ENCODE results near the gene ATXN7.

ATXN7 gene

DNA sequence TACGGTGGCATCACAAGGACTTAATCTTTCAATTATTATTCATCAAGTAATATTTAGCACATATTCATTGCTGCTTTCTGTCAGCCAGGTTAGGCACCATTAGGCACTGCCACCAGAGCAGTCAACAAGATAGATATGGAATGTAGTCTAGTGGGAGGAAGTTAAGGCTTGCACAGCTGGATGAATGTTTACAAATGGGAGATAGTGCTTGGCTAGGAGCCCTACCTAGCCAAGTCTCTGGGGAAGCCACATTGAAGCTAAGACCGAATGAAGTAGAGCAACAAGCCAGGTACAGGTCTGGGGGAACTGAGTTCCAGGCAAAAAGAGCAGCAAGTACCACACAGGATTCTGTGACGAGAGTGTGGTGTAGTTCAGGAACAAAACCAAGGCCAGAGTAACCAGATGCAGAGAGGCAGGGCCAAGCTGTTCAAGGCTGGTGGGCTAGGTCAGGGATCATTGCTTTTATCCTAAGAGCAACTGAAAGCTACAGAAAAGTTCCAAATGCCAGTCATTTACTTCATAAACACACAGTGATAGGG is 82.0 kb downstream of the ATXN7 start:
- Histone ChIP-seq H3K4me1 (ENCODE audit: low read length) (0 out of 2 replicates have a peak, but pooled peaks cover 2% of the 10 kb centered on the region), H3K9ac (ENCODE audit: low read length) (no peak overlapping the region), H3K4me2 (ENCODE audit: low read depth, low read length) (no peak overlapping the region), H3K79me2 (ENCODE audit: low read length) (peaks cover 45% of the 10 kb centered on the region), H2AFZ (ENCODE audit: low read length) (no peak overlapping the region), H3F3A (ENCODE audit: insufficient read depth, low read length) (no peaks in the 10 kb centered on the region), H3K9me3 (replicated peaks; ENCODE audit: insufficient read depth, low read length) (no peaks in the 10 kb centered on the region), H4K20me1 (ENCODE audit: insufficient read depth, low read length) (no peaks in the 10 kb centered on the region), H3K36me3 (replicated peaks; ENCODE audit: insufficient read depth, low read length) (no peaks in the 10 kb centered on the region), H3K4me3 (ENCODE audit: low read length) (no peak overlapping the region), H3K27ac (ENCODE audit: low read length) (no peak overlapping the region), H3K27me3 (replicated peaks; ENCODE audit: insufficient read depth, low read length) (no peaks in the 10 kb centered on the region), H3K9me2 (replicated peaks; ENCODE audit: insufficient read depth, low read length) (no peaks in the 10 kb centered on the region)
- no peak for DNase-seq
- no peak for TF ChIP-seq EZH2 (optimal IDR thresholded peaks at IDR 0.05; ENCODE audit: low read depth, low read length)
- TF ChIP-seq, protein P1, sequence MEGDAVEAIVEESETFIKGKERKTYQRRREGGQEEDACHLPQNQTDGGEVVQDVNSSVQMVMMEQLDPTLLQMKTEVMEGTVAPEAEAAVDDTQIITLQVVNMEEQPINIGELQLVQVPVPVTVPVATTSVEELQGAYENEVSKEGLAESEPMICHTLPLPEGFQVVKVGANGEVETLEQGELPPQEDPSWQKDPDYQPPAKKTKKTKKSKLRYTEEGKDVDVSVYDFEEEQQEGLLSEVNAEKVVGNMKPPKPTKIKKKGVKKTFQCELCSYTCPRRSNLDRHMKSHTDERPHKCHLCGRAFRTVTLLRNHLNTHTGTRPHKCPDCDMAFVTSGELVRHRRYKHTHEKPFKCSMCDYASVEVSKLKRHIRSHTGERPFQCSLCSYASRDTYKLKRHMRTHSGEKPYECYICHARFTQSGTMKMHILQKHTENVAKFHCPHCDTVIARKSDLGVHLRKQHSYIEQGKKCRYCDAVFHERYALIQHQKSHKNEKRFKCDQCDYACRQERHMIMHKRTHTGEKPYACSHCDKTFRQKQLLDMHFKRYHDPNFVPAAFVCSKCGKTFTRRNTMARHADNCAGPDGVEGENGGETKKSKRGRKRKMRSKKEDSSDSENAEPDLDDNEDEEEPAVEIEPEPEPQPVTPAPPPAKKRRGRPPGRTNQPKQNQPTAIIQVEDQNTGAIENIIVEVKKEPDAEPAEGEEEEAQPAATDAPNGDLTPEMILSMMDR (IDR thresholded peaks at IDR 0.05; ENCODE audit: low read length): no peak
- no peak for TF ChIP-seq EZH2phosphoT487 (IDR thresholded peaks at IDR 0.05; ENCODE audit: low read length)

DNA sequence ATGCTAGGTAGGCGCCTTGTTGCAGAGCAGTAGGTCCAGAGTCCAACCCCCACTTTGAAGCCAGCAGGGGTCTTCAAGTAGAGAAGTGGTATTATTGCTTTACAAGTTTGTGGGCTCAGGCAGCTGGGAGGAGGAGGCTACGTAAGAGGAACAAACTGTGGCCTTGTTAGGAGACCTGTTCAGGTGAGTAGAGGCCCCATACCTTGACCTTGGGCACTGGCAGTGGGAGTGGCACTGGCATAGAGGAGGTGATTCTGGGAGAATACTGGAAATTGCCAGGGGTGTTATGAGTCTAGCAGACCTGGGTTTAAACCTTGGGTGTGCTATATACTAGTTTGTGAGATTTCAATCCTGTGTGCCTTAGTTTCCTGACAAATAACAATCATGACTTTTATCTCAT is 83.1 kb downstream of the ATXN7 start:
- no peaks in the 10 kb centered on the region for H3K36me3 ChIP-seq (replicated peaks; ENCODE audit: insufficient read depth, low read length)
- DNase-seq: no peak
- H3F3A ChIP-seq (ENCODE audit: insufficient read depth, low read length): no peaks in the 10 kb centered on the region
- no peaks in the 10 kb centered on the region for H3K9me2 ChIP-seq (replicated peaks; ENCODE audit: insufficient read depth, low read length)
- H3K27ac ChIP-seq (ENCODE audit: low read length): no peak overlapping the region
- no peaks in the 10 kb centered on the region for H4K20me1 ChIP-seq (ENCODE audit: insufficient read depth, low read length)
- H3K9me3 ChIP-seq (replicated peaks; ENCODE audit: insufficient read depth, low read length): no peaks in the 10 kb centered on the region
- H3K4me1 ChIP-seq (ENCODE audit: low read length): peaks cover 9% of the 10 kb centered on the region
- no peak overlapping the region for H3K4me2 ChIP-seq (ENCODE audit: low read depth, low read length)
- TF ChIP-seq, protein P1 (IDR thresholded peaks at IDR 0.05; ENCODE audit: low read length): no peak
- TF ChIP-seq EZH2phosphoT487 (IDR thresholded peaks at IDR 0.05; ENCODE audit: low read length) (no peak), EZH2 (optimal IDR thresholded peaks at IDR 0.05; ENCODE audit: low read depth, low read length) (no peak)
- H2AFZ ChIP-seq (ENCODE audit: low read length): no peak overlapping the region
- H3K27me3 ChIP-seq (replicated peaks; ENCODE audit: insufficient read depth, low read length): no peaks in the 10 kb centered on the region
- peaks cover 39% of the 10 kb centered on the region for H3K79me2 ChIP-seq (ENCODE audit: low read length)
- no peak overlapping the region for H3K4me3 ChIP-seq (ENCODE audit: low read length)
- H3K9ac ChIP-seq (ENCODE audit: low read length): no peak overlapping the region

DNA sequence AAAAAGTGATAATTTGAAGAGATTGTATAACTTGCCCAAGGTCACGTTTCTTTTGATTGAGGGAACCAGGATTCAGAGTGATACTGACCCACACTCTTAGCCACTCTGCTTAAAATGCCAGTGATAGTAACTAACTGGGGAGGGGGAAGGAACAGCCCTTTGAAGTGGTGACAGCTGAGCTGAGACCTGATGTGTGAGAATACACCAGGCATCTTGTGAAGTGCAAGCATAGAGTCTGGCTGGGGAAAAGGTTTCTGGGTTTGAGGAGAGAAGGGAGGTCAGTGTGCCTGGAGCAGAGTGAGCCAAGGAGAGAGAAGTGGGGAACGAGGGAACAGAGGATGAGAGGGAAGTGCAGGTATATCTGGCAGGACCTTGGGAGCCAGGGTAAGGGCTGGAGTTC is 83.9 kb downstream of the ATXN7 start:
- TF ChIP-seq EZH2 (optimal IDR thresholded peaks at IDR 0.05; ENCODE audit: low read depth, low read length) (no peak), EZH2phosphoT487 (IDR thresholded peaks at IDR 0.05; ENCODE audit: low read length) (no peak)
- TF ChIP-seq, protein P1 (IDR thresholded peaks at IDR 0.05; ENCODE audit: low read length): no peak
- Histone ChIP-seq H3K4me2 (ENCODE audit: low read depth, low read length) (no peak overlapping the region), H3K4me3 (ENCODE audit: low read length) (no peak overlapping the region), H2AFZ (ENCODE audit: low read length) (no peak overlapping the region), H3K27me3 (replicated peaks; ENCODE audit: insufficient read depth, low read length) (no peaks in the 10 kb centered on the region), H3K79me2 (ENCODE audit: low read length) (peaks cover 39% of the 10 kb centered on the region), H3K9me2 (replicated peaks; ENCODE audit: insufficient read depth, low read length) (no peaks in the 10 kb centered on the region), H3K9me3 (replicated peaks; ENCODE audit: insufficient read depth, low read length) (no peaks in the 10 kb centered on the region), H3K9ac (ENCODE audit: low read length) (no peak overlapping the region), H3K27ac (ENCODE audit: low read length) (no peak overlapping the region), H3K36me3 (replicated peaks; ENCODE audit: insufficient read depth, low read length) (no peaks in the 10 kb centered on the region), H3F3A (ENCODE audit: insufficient read depth, low read length) (no peaks in the 10 kb centered on the region), H4K20me1 (ENCODE audit: insufficient read depth, low read length) (no peaks in the 10 kb centered on the region), H3K4me1 (ENCODE audit: low read length) (peaks cover 13% of the 10 kb centered on the region)
- no peak for DNase-seq

Data from MM.1S (cell line).